ENCODE data around the gene ACAP3.

The ACAP3 gene

GRCh38 chr1:1282998-1283397, 24.7 kb downstream of the ACAP3 start:
- H3K4me1 ChIP-seq (ENCODE audit: control insufficient read depth, insufficient read depth, low read length) = no peaks in the 10 kb centered on the region
- H3K27me3 ChIP-seq (replicated peaks; ENCODE audit: control insufficient read depth, insufficient read depth, low read length) = peaks cover 22% of the 10 kb centered on the region
- no peaks in the 10 kb centered on the region for H3K36me3 ChIP-seq (ENCODE audit: control insufficient read depth, insufficient read depth, low read length, severe bottlenecking)
- no peak overlapping the region for H3K9ac ChIP-seq (ENCODE audit: low read length)
- DNase-seq (ENCODE audit: low read depth) = no peak
- no peak overlapping the region for H3K4me3 ChIP-seq (ENCODE audit: low read length)
- H3K9me3 ChIP-seq (ENCODE audit: control insufficient read depth, low read length) = no peaks in the 10 kb centered on the region

- no peak for DNase-seq (ENCODE audit: low read depth)
- Histone ChIP-seq H3K27me3 (replicated peaks; ENCODE audit: control insufficient read depth, insufficient read depth, low read length) (peaks cover 17% of the 10 kb centered on the region), H3K4me1 (ENCODE audit: control insufficient read depth, insufficient read depth, low read length) (no peaks in the 10 kb centered on the region), H3K4me3 (ENCODE audit: low read length) (no peak overlapping the region), H3K9me3 (ENCODE audit: control insufficient read depth, low read length) (no peaks in the 10 kb centered on the region), H3K36me3 (ENCODE audit: control insufficient read depth, insufficient read depth, low read length, severe bottlenecking) (no peaks in the 10 kb centered on the region), H3K9ac (ENCODE audit: low read length) (no peak overlapping the region)
These were observed 26.0 kb downstream of the ACAP3 start for GRCh38 chr1:1281533-1282321.

GRCh38 chr1:1280782-1281481, 26.8 kb downstream of the ACAP3 start:
- H3K9me3 ChIP-seq (ENCODE audit: control insufficient read depth, low read length) = no peaks in the 10 kb centered on the region
- no peaks in the 10 kb centered on the region for H3K36me3 ChIP-seq (ENCODE audit: control insufficient read depth, insufficient read depth, low read length, severe bottlenecking)
- H3K9ac ChIP-seq (ENCODE audit: low read length) = no peak overlapping the region
- DNase-seq (ENCODE audit: low read depth) = no peak
- no peak overlapping the region for H3K4me3 ChIP-seq (ENCODE audit: low read length)
- H3K4me1 ChIP-seq (ENCODE audit: control insufficient read depth, insufficient read depth, low read length) = no peaks in the 10 kb centered on the region
- H3K27me3 ChIP-seq (replicated peaks; ENCODE audit: control insufficient read depth, insufficient read depth, low read length) = peaks cover 14% of the 10 kb centered on the region

GRCh38 chr1:1279028-1279427, 28.7 kb downstream of the ACAP3 start:
- Histone ChIP-seq H3K4me1 (ENCODE audit: control insufficient read depth, insufficient read depth, low read length) (peaks cover 6% of the 10 kb centered on the region), H3K9me3 (ENCODE audit: control insufficient read depth, low read length) (no peaks in the 10 kb centered on the region), H3K9ac (ENCODE audit: low read length) (no peak overlapping the region), H3K4me3 (ENCODE audit: low read length) (no peak overlapping the region), H3K36me3 (ENCODE audit: control insufficient read depth, insufficient read depth, low read length, severe bottlenecking) (no peaks in the 10 kb centered on the region), H3K27me3 (replicated peaks; ENCODE audit: control insufficient read depth, insufficient read depth, low read length) (no peaks in the 10 kb centered on the region)
- no peak for DNase-seq (ENCODE audit: low read depth)

- H3K4me3 ChIP-seq (ENCODE audit: low read length) = no peak overlapping the region
- H3K9ac ChIP-seq (ENCODE audit: low read length) = no peak overlapping the region
- no peaks in the 10 kb centered on the region for H3K36me3 ChIP-seq (ENCODE audit: control insufficient read depth, insufficient read depth, low read length, severe bottlenecking)
- H3K27me3 ChIP-seq (replicated peaks; ENCODE audit: control insufficient read depth, insufficient read depth, low read length) = no peaks in the 10 kb centered on the region
- DNase-seq (ENCODE audit: low read depth) = no peak
- no peaks in the 10 kb centered on the region for H3K9me3 ChIP-seq (ENCODE audit: control insufficient read depth, low read length)
- peaks cover 6% of the 10 kb centered on the region for H3K4me1 ChIP-seq (ENCODE audit: control insufficient read depth, insufficient read depth, low read length)
These were observed 29.1 kb downstream of the ACAP3 start for GRCh38 chr1:1278620-1279019.

GRCh38 chr1:1275836-1276235, 31.9 kb downstream of the ACAP3 start:
- no peaks in the 10 kb centered on the region for H3K27me3 ChIP-seq (replicated peaks; ENCODE audit: control insufficient read depth, insufficient read depth, low read length)
- H3K9me3 ChIP-seq (ENCODE audit: control insufficient read depth, low read length) = no peaks in the 10 kb centered on the region
- peaks cover 23% of the 10 kb centered on the region for H3K4me1 ChIP-seq (ENCODE audit: control insufficient read depth, insufficient read depth, low read length)
- DNase-seq (ENCODE audit: low read depth) = no peak
- no peak overlapping the region for H3K4me3 ChIP-seq (ENCODE audit: low read length)
- H3K9ac ChIP-seq (ENCODE audit: low read length) = no peak overlapping the region
- no peaks in the 10 kb centered on the region for H3K36me3 ChIP-seq (ENCODE audit: control insufficient read depth, insufficient read depth, low read length, severe bottlenecking)

- Histone ChIP-seq H3K27me3 (replicated peaks; ENCODE audit: control insufficient read depth, insufficient read depth, low read length) (no peaks in the 10 kb centered on the region), H3K9ac (ENCODE audit: low read length) (peak overlapping the region; percentile 85), H3K36me3 (ENCODE audit: control insufficient read depth, insufficient read depth, low read length, severe bottlenecking) (no peaks in the 10 kb centered on the region), H3K4me1 (ENCODE audit: control insufficient read depth, insufficient read depth, low read length) (peaks cover 32% of the 10 kb centered on the region), H3K9me3 (ENCODE audit: control insufficient read depth, low read length) (no peaks in the 10 kb centered on the region), H3K4me3 (ENCODE audit: low read length) (peak overlapping the region; percentile 84)
- DNase-seq (ENCODE audit: low read depth) = no peak
These were observed 32.7 kb downstream of the ACAP3 start for GRCh38 chr1:1274931-1275431.

GRCh38 chr1:1274299-1274930, 33.3 kb downstream of the ACAP3 start:
- H3K36me3 ChIP-seq (ENCODE audit: control insufficient read depth, insufficient read depth, low read length, severe bottlenecking) = no peaks in the 10 kb centered on the region
- no peaks in the 10 kb centered on the region for H3K27me3 ChIP-seq (replicated peaks; ENCODE audit: control insufficient read depth, insufficient read depth, low read length)

GRCh38 chr1:1273512-1274298, 34.0 kb downstream of the ACAP3 start, which contains the start of gene UBE2J2:
Gene UBE2J2, minus strand, starts transcription at chr1:1273854. Its CDS starts 5,862 bp downstream, at chr1:1267992.
- H3K27me3 ChIP-seq (replicated peaks; ENCODE audit: control insufficient read depth, insufficient read depth, low read length) = no peaks in the 10 kb centered on the region
- H3K9me3 ChIP-seq (ENCODE audit: control insufficient read depth, low read length) = no peaks in the 10 kb centered on the region
- peak; percentile 97 for DNase-seq (ENCODE audit: low read depth)

More at GRCh38 chr1:1274299-1274930, 33.3 kb downstream of the ACAP3 start:
- Histone ChIP-seq H3K9me3 (ENCODE audit: control insufficient read depth, low read length) (no peaks in the 10 kb centered on the region), H3K9ac (ENCODE audit: low read length) (peak overlapping the region; percentile 85), H3K4me1 (ENCODE audit: control insufficient read depth, insufficient read depth, low read length) (peaks cover 32% of the 10 kb centered on the region), H3K4me3 (ENCODE audit: low read length) (peak overlapping the region; percentile 84)
- no peak for DNase-seq (ENCODE audit: low read depth)

GRCh38 chr1:1273209-1273511, 34.6 kb downstream of the ACAP3 start:
- peak; percentile 45 for DNase-seq (ENCODE audit: low read depth)
- H3K27me3 ChIP-seq (replicated peaks; ENCODE audit: control insufficient read depth, insufficient read depth, low read length) = no peaks in the 10 kb centered on the region
- H3K4me3 ChIP-seq (ENCODE audit: low read length) = peak overlapping the region; percentile 84
- peak overlapping the region; percentile 97 for H3K9ac ChIP-seq (ENCODE audit: low read length)
- H3K9me3 ChIP-seq (ENCODE audit: control insufficient read depth, low read length) = no peaks in the 10 kb centered on the region
- peaks cover 32% of the 10 kb centered on the region for H3K4me1 ChIP-seq (ENCODE audit: control insufficient read depth, insufficient read depth, low read length)
- H3K36me3 ChIP-seq (ENCODE audit: control insufficient read depth, insufficient read depth, low read length, severe bottlenecking) = peaks cover under 1% of the 10 kb centered on the region

More at GRCh38 chr1:1273512-1274298, 34.0 kb downstream of the ACAP3 start, which contains the start of gene UBE2J2:
- H3K36me3 ChIP-seq (ENCODE audit: control insufficient read depth, insufficient read depth, low read length, severe bottlenecking) = no peaks in the 10 kb centered on the region
- peak within 1 kb of the TSS; percentile 97 for H3K9ac ChIP-seq (ENCODE audit: low read length)
- H3K4me1 ChIP-seq (ENCODE audit: control insufficient read depth, insufficient read depth, low read length) = peaks cover 32% of the 10 kb centered on the region
- peak within 1 kb of the TSS; percentile 84 for H3K4me3 ChIP-seq (ENCODE audit: low read length)
